A673 (cell line): ENCODE measurements around the gene CHEK2.

Source experiments
- EZH2 ChIP-seq: fragments of 200-600 bp; sonication (generic); IDR thresholded peaks from 2 replicates; pipeline ENCODE4 v1.6.1; 2017; ENCODE audit warnings: borderline replicate concordance, low read depth, mild to moderate bottlenecking, mixed read lengths, antibody characterized with exemption, low read length; ENCODE audit not compliant: poor library complexity, severe bottlenecking
- TF ChIP-seq, protein P1 (sequence below): fragments of 300-800, 200-600 bp; sonication (generic); conservative IDR thresholded peaks from 2 replicates; pipeline ENCODE4 v1.5.1; 2017; ENCODE audit warnings: low read depth, mild to moderate bottlenecking, antibody characterized with exemption, low read length, moderate library complexity, mixed read lengths

DNA sequence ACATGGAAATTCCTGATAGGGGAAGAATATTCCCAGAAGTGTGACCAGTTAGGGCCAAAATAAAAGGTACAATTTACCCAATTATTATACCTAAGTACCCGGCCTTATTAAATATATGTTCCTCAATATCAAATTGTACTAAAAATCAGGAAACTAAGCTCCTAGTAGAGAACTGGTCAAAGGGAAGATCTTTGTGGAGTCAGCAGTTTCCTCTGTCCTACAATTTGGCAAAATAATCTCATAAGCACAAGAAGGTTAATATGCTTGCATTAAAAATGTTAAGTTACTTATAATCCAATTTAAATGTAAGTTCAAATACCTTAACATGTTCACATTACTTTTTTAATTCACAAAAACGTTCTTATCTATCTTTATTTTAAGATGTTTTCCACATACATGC is 72.2 kb downstream of the CHEK2 start:
- no peak for TF ChIP-seq EZH2
- TF ChIP-seq, protein P1, sequence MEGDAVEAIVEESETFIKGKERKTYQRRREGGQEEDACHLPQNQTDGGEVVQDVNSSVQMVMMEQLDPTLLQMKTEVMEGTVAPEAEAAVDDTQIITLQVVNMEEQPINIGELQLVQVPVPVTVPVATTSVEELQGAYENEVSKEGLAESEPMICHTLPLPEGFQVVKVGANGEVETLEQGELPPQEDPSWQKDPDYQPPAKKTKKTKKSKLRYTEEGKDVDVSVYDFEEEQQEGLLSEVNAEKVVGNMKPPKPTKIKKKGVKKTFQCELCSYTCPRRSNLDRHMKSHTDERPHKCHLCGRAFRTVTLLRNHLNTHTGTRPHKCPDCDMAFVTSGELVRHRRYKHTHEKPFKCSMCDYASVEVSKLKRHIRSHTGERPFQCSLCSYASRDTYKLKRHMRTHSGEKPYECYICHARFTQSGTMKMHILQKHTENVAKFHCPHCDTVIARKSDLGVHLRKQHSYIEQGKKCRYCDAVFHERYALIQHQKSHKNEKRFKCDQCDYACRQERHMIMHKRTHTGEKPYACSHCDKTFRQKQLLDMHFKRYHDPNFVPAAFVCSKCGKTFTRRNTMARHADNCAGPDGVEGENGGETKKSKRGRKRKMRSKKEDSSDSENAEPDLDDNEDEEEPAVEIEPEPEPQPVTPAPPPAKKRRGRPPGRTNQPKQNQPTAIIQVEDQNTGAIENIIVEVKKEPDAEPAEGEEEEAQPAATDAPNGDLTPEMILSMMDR: no peak
